GM21423 (cell line): Measurements from ENCODE around the gene NOP58.
"Not testable (repeated sequence)": the region's sequence is repeated elsewhere in the genome, so short reads cannot be mapped to it uniquely, and the experiment has no call there.

Experiments
- ATAC-seq: cut with Tn5 transposase; IDR thresholded peaks from one replicate; pipeline ENCODE4 v1.9.1; 2021; ENCODE audit warnings: mild to moderate bottlenecking, moderate library complexity; ENCODE audit not compliant: unreplicated experiment

NOP58 gene

GRCh38 chr2:202306034-202306433 lies 40.5 kb downstream of the NOP58 start:
- ATAC-seq, result no peak

- ATAC-seq, result no peak
Measured at GRCh38 chr2:202307690-202308089, 42.1 kb downstream of the NOP58 start.

GRCh38 chr2:202311823-202312388 lies 46.3 kb downstream of the NOP58 start:
- no peak for ATAC-seq

DNA sequence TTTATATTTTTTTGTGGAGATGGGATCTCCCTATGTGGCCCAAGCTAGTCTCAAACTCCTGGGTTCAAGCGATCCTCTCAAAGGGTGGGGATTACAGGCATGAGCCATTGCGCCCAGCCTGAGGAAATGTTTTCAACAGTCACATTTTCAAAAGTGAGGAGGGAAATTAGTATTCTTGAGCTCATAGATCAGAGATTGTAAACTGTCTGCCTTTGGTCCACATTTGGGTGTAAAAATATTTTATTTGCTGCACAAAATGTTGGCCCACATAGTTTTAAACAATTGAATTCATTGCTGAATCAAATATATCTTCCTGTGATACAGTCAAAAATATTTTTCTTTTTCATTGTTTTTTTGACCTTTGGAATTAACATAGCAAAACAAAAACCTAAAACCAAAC lies 48.6 kb downstream of the NOP58 start:
- no peak for ATAC-seq

GRCh38 chr2:202317080-202317857 lies 51.7 kb downstream of the NOP58 start:
- ATAC-seq, result no peak

- ATAC-seq, result not testable (repeated sequence)
Measured at GRCh38 chr2:202320362-202320761, 54.8 kb downstream of the NOP58 start.

DNA sequence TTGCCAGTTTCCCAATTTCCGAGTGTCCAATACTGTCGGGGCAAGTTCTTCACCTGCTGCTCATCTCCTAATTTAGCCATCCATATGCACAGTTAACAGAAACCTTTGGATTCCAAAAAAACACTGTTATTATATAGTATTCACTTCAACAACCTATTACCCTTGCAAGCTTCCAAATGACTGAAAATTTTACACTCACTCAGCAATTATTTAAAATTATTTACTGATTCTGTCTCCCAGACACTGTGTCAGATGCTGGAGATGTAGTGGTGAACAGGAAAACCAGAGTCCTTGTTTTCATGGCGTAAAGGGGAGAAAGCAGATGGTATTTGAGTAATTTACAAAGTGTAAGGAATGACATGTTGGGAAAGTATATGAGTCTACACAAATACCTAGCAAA lies 56.9 kb downstream of the NOP58 start:
- ATAC-seq, result no peak

GRCh38 chr2:202327858-202328257 lies 62.3 kb downstream of the NOP58 start:
- no peak for ATAC-seq

GRCh38 chr2:202335791-202336467 lies 70.4 kb downstream of the NOP58 start:
- ATAC-seq, result no peak

DNA sequence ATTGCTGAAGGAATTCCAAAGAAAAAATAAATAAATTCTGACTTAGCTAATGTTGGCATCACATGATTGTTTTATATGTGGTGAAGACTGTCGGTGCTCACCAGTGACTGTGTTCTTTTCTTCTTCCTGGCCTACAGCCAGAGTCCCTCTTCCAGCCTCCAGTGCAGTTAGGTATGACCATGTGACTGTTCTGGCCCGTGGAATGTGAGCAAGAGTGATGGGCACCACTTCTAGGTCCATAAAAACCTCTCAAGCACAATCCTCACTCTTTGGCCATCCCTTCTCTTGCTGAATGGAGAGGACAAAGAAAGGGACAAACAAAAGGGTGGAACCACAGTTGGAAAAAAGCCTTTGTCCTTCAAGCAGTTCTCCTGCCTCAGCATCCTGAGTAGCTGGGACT lies 71.6 kb downstream of the NOP58 start:
- no peak for ATAC-seq

GRCh38 chr2:202337706-202338346 lies 72.3 kb downstream of the NOP58 start:
- ATAC-seq, result no peak

DNA sequence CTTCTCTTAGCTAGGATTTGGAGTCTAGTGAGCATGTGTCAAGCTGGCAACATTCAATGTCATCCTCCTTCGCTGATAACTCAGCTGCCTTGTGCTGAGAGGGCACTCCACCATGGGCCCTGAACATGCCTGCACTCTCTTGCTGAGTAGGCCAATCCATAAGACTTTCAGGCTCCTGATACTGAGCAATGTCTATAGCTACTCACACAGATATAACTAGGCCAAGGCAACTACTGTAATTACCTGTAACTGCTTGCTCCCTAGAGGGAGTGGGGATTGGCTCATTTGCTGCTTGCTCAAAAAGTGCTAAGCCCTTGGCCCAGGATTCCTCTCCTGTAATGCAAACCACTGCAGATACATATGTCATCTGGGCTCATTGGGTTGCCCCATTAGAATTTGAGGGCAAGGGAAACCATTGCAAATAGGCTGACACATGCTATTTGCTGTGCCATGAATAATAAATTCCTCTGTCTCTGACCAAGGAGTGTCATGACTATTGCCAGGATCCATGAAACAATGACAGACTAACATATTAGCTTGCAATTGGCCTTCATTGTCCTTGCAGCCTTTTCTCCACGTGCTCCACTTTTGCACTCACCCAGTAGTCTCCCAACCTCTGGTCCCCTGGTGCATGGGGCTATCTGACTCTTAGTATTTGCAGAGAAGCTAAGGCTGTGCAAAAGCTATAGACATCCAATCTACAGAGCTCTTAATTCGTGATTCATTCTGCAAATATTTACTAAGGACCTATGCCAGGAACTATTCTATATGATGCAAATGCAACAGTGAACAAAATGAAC lies 73.7 kb downstream of the NOP58 start:
- no peak for ATAC-seq

DNA sequence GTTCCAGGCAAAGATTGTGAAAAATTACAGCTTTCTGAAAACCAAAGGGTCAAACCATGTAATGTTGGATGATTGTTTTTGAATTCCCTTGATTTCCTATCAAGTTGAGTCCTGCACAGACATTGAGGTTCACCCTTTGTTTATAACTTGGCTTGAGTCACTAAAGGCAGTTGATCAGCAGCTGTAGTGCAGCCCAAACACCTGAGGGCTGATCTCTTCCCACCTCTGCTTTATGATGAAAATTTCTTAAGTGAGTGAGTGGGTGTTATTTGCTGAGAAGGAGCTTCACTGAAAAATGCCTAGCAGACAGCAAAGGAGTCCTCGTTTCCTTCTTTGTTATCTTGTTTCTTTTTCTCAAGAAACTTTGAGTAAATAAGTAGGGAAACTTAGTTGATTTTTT lies 78.6 kb downstream of the NOP58 start:
- ATAC-seq, result no peak

DNA sequence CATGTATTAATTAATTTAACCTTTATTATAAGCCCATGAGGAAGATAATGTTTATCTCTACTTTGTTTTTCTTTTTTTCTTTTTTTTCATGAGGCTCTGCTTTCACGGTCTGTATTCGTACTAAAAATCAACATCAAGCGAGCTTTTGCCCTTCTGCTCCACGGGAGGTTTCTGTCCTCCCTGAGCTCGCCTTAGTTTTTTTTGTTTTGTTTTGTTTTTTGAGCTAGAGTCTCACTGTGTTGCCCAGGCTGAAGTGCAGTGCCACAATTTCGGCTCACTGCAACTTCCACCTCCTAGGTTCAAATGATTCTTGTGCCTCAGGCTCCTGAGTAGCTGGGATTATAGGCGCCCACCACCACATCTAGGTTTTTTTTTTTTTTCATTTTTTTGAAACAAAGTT lies 80.6 kb downstream of the NOP58 start:
- no peak for ATAC-seq
